Raji (cell line): ENCODE data around the gene THRB.

Experiments used
- POLR2A ChIP-seq: IDR thresholded peaks from 2 replicates; pipeline ENCODE4 v1.6.1; 2011; ENCODE audit warnings: low read depth, low read length, control low read depth; ENCODE audit not compliant: insufficient read depth

THRB gene

GRCh38 chr3:24494618-24495325 is at the start of gene THRB:
THRB (minus strand) TSS chr3:24494850.
- TF ChIP-seq POLR2A: no peak

GRCh38 chr3:24541935-24542334 is 47.3 kb upstream of the THRB start:
- no peak for TF ChIP-seq POLR2A

DNA sequence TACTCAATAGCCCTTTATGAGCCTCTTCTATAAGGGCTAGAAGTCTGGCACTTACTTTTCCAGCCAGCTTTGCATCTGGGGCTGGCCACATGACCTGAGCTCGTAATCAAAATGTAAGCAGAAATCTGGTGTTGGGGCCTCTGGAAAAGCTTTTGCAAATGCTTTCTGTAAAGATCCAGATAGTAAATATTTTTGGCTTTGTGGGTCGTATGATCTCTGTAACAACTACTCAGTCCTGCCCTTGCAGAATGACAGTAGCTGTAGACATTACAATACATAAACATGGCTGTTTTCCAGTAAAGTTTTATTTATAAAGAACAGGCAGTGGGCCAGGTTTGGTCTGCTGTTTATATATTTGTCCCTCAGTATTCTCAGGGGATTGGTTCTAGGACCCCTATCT is 46.2 kb upstream of the THRB start:
- TF ChIP-seq POLR2A: no peak

GRCh38 chr3:24539699-24540098 is 45.0 kb upstream of the THRB start:
- no peak for TF ChIP-seq POLR2A

DNA sequence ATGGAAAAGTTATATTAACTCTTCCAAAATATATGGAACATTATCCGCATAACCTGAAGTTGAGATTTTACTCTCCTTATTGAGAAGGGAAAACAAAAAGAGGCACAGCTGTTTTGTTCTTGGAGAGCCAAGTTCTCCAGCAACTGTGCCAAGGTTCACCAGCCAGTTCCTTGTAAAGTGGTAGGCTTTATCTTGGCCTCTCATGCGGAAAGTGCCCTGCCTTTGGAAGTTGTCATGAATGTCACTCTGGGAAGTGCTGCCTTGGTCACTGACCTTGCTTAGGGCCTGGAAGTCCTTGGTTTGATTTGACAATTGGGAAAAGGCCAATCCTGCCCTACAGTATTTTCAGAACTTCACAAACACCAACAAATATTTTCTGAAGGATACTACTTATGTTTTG is 44.2 kb upstream of the THRB start:
- TF ChIP-seq POLR2A: no peak

DNA sequence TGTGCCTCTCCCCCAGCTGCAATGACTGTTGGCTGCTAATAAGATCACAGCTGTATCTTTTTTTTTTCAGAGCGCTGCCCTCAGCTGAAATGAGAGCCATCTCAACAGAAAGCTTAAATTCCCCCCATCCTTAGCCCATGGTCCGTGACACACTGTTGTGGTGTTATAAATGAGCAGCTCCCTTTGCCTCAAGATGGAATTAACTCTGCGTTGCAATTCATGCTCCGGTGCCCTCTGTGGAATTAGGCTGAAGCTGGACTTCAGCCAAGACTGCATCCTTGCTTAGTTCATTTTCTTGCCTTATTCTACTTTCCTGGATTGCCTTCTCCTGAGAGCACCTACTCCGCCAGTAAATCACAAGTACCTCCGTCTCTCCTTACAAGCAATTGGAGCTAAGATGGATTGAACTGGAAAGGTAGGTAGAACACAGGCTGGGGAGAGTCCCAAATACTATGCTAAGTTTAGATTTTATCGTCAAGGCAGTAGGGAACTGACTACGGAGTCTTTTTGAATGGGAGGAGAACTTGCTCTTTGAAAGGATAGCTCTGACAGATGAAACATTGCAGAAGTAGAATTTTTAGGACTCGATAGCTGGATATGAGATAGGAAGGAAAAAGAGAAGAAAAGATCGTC is 39.0 kb upstream of the THRB start:
- TF ChIP-seq POLR2A: no peak

DNA sequence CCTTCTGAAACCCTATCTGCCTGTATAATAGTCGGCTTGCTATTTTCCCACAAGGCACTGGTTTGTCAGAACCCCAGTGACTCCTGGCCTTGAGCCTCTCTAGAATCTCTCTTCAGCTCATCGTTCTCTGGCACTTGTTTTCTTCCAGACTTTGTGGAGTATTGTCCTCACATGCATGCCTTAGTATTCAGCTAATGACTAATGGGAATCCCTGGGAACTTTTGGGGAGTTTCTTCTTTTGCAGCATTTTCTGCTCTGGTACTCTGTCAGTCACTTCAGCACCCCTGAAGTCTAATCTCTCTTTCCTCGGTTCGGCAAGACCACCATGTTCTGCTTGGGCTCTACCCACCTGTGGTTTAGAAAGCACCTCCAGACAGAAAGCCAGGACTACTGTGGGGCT is 35.8 kb upstream of the THRB start:
- no peak for TF ChIP-seq POLR2A

DNA sequence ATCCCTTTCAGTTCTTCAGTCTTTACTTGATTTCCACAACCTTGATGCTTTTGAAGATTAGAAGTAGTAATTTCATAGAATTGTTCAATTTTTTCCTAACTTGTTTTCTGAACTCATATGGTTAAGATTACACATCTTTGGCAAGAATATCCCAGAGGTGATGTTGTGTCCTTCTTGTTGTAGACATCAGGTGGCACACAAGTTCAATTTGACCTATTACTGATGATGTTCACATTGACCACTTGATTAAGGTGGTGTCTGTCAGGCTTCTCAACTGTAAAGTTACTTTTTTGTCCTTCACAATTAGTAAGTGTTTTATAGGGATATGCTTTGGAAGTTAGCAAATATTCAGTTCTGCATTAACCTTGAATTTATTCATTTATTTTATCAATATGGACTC is 34.6 kb upstream of the THRB start:
- no peak for TF ChIP-seq POLR2A

DNA sequence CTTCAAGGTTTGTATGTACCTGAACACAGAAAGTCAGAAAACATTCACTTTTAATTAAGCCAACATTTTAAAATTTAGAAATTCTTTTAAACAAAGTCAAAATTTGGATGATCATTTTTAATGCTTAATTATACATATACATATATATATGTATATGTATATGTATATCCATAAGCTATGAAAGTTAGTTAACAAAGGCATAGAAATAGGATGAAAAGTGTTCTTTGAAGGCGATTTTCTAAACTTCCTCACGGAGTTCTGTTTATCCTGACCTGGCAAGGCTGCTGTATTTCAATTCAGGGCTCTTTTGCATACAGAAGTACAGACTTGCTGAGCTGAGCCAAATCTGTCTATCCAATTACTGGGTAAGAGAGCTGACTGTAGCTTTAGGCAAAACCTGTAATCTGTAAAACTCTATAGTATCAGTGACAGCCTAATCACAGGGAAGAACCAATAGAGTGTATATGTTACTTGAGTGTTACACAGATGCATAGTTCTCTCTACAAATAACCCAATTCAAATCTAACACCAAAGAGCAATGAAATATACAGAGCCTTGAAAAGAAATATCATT is 32.1 kb upstream of the THRB start:
- TF ChIP-seq POLR2A: no peak

DNA sequence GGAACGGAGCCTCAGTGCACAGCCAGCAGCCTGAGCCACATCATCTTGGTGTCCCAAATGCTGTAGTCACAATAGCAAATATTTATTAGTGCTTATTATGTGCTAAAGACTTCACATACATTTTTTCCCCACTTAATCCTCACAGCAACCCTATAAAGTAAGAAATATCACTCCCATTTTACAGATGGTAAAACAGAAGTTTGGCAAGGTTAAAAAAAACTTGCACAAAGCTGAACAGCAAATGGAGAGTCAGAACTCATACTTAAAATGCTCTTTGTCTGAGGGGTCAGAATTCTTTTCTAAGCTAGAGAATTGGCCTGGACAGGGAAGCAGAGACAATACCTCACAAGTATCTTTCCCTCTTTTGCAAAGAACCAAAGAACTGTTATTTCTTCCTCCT is 30.9 kb upstream of the THRB start:
- no peak for TF ChIP-seq POLR2A

DNA sequence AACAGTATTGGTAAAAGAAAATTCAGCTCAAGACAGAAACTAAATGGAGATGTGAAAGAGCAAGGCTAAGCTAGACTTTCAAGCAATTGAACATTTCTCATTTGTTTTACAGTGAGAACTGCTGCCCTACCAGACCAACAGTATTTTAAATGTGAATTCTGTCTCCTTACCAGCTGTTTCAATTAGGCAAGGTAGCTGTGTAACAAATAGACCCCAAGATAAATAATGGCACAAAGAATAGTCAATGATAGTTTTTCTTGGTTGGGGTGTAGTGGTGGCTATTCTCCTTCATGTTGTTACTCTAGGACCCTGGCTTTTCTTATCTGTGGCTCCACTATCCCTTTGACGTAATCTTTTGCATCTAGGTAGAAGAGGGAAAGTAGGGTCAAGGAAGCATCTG is 30.4 kb upstream of the THRB start:
- TF ChIP-seq POLR2A: no peak

DNA sequence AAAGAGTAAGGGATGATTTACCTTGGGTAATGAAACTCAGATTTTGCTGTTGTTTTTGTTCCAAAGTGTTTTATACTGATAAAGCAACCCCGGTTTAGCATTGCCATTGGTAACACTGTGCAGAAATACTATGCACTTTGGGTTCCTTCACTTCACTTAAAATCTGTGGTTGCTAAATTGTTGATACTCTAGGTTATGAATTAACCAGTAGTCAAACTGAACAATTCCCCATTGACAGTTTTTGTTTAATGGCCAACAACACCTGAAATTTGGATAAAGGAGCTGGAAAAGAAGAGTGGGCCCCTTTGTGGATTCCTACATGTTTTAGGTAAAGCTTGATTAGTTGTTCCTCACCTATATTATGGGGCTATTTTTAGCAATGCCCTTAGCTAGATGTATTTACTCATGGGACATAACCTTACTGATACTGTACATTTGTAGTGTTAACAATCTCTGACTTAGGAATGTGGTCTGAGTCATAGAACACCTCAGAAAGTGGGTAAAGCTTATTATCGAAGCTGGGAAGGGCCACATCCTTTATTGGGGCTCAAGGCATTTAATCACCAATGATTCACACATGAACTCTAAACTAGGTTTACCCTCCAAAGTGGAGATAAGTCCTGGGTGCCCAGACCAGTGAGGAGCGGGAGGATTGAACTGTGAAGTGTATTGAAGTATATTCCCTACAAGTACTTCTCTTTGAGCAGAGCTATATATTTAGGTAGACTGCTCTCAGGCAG is 29.5 kb upstream of the THRB start:
- no peak for TF ChIP-seq POLR2A

GRCh38 chr3:24523215-24523614 is 28.6 kb upstream of the THRB start:
- no peak for TF ChIP-seq POLR2A

GRCh38 chr3:24522146-24522579 is 27.5 kb upstream of the THRB start:
- TF ChIP-seq POLR2A: no peak

- TF ChIP-seq POLR2A: no peak
These were observed 26.9 kb upstream of the THRB start for GRCh38 chr3:24521420-24522145.

GRCh38 chr3:24520976-24521419 is 26.3 kb upstream of the THRB start:
- TF ChIP-seq POLR2A: no peak

DNA sequence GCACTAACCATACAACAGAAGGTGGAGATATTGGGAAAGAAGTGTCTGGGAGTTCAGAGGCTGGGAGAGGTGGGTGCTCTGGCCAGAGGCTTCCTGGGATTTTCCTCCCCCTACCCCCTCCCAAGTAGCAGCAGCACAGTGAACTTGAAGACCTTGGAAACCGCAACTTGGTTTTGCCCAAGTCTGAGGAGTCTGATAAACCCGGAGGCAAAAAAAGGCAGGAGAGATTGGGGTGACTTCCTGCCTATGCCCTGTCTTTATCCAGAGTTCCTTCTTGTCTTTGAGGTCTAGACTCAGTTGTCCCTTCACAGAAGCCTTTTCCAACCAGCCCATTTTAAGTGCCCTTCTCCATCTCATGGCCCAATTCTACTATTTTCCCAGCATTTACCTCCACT is 25.4 kb upstream of the THRB start:
- no peak for TF ChIP-seq POLR2A
